IMR-90 (cell line): ENCODE results near the gene MOB4. TPM values are rescaled to one million over a fixed set of nuclear protein-coding genes. Genes with fewer than 3 reads are reported as not detected.

ENCODE experiments used
- ATAC-seq: fragments of 200-7000 bp; cut with Tn5 transposase; 2 replicates; pipeline ENCODE4 v1.9.1; 2020; ENCODE audit warnings: low read depth, mild to moderate bottlenecking, moderate library complexity
- BruUV-seq: library from RNA; stranded (reverse); fragments of 400-500 nt; replicated peaks from 2 replicates; lab custom pipeline; 2021; lab: Mats Ljungman, UMichigan
- CTCF ChIA-PET: fragments of 300-600 bp; formaldehyde crosslinking; extraction: SDS; loops from one replicate; lab custom pipeline; 2021; ENCODE audit warnings: antibody characterized with exemption; lab: Yijun Ruan, JAX
- POLR2A ChIA-PET: fragments of 300-600 bp; sonication (Branson Sonifier 250); formaldehyde crosslinking; loops from one replicate; lab custom pipeline; 2022; ENCODE audit warnings: antibody characterized with exemption; ENCODE audit not compliant: unreplicated experiment; lab: Charles Lee
- DNase-seq: peaks from one replicate; pipeline ENCODE4 v3.0.0; 2013
- H2AFZ ChIP-seq: replicated peaks from 2 replicates; pipeline ENCODE3; 2013; ENCODE audit warnings: low read length, mild to moderate bottlenecking; ENCODE audit not compliant: poor library complexity
- H2AK5ac ChIP-seq: 2 replicates; pipeline ENCODE4 v1.6.1; 2013; ENCODE audit warnings: low read depth, low read length, inconsistent platforms
- H2AK9ac ChIP-seq: replicated peaks from 2 replicates; pipeline ENCODE3; 2013; ENCODE audit warnings: mild to moderate bottlenecking, low read depth, low read length, moderate library complexity; ENCODE audit not compliant: poor library complexity
- H2BK120ac ChIP-seq: 2 replicates; pipeline ENCODE4 v1.6.1; 2013; ENCODE audit warnings: low read depth, low read length, inconsistent platforms
- H2BK15ac ChIP-seq: 3 replicates; pipeline ENCODE4 v1.6.1; 2013; ENCODE audit warnings: low read depth, low read length, inconsistent platforms
- H2BK20ac ChIP-seq: 2 replicates; pipeline ENCODE4 v1.6.1; 2013; ENCODE audit warnings: low read depth, mild to moderate bottlenecking, inconsistent platforms, low read length, moderate library complexity
- H2BK5ac ChIP-seq: 2 replicates; pipeline ENCODE4 v1.6.1; 2013; ENCODE audit warnings: mild to moderate bottlenecking, low read depth, low read length, inconsistent platforms; ENCODE audit not compliant: poor library complexity, severe bottlenecking
- H3K14ac ChIP-seq: replicated peaks from 2 replicates; pipeline ENCODE4 v1.6.1; 2013; ENCODE audit warnings: low read depth, low read length, inconsistent platforms
- H3K18ac ChIP-seq: 2 replicates; pipeline ENCODE4 v1.6.1; 2013; ENCODE audit warnings: low read depth, low read length, control low read depth
- H3K23ac ChIP-seq: 2 replicates; pipeline ENCODE4 v1.6.1; 2013; ENCODE audit warnings: low read depth, low read length, inconsistent platforms
- H3K27ac ChIP-seq: 2 replicates; pipeline ENCODE4 v1.5.1; 2013; ENCODE audit warnings: mild to moderate bottlenecking, control low read depth, low read length; ENCODE audit not compliant: insufficient read depth
- H3K27me3 ChIP-seq: 2 replicates; pipeline ENCODE4 v1.6.1; 2013; ENCODE audit warnings: low read length; ENCODE audit not compliant: control insufficient read depth, insufficient read depth
- H3K36me3 ChIP-seq: 2 replicates; pipeline ENCODE4 v1.6.1; 2013; ENCODE audit warnings: low read length, mixed read lengths; ENCODE audit not compliant: control insufficient read depth, insufficient read depth
- H3K4ac ChIP-seq: 2 replicates; pipeline ENCODE4 v1.6.1; 2013; ENCODE audit warnings: low read depth, low read length, inconsistent platforms
- H3K4me1 ChIP-seq: 2 replicates; pipeline ENCODE4 v1.6.1; 2013; ENCODE audit warnings: low read length, mixed read lengths; ENCODE audit not compliant: control insufficient read depth, insufficient read depth
- H3K4me2 ChIP-seq: 2 replicates; pipeline ENCODE4 v1.6.1; 2013; ENCODE audit warnings: low read depth, mild to moderate bottlenecking, control low read depth, low read length, moderate library complexity
- H3K4me3 ChIP-seq: 2 replicates; pipeline ENCODE4 v1.5.1; 2013; ENCODE audit warnings: low read depth, mild to moderate bottlenecking, control low read depth, low read length, moderate library complexity; ENCODE audit not compliant: insufficient read depth
- H3K56ac ChIP-seq: 2 replicates; pipeline ENCODE4 v1.6.1; 2013; ENCODE audit warnings: low read length, inconsistent platforms; ENCODE audit not compliant: insufficient read depth; ENCODE audit errors: extremely low read depth
- H3K79me1 ChIP-seq, 2 experiments: 2 replicates each; pipeline ENCODE4 v1.6.1; 2013; ENCODE audit warnings: low read length in 2 of 2, inconsistent platforms in 1 of 2, low read depth in 1 of 2
- H3K9ac ChIP-seq: 2 replicates; pipeline ENCODE4 v1.6.1; 2013; ENCODE audit warnings: low read depth, low read length, control low read depth
- H3K9me1 ChIP-seq: 2 replicates; pipeline ENCODE4 v1.6.1; 2013; ENCODE audit warnings: low read length, inconsistent platforms; ENCODE audit not compliant: insufficient read depth
- H3K9me3 ChIP-seq: 2 replicates; pipeline ENCODE4 v1.6.1; 2013; ENCODE audit warnings: low read length; ENCODE audit not compliant: control insufficient read depth, insufficient read depth
- H4K20me1 ChIP-seq: 2 replicates; pipeline ENCODE4 v1.6.1; 2013; ENCODE audit warnings: low read length, inconsistent platforms; ENCODE audit not compliant: insufficient read depth
- H4K5ac ChIP-seq: 2 replicates; pipeline ENCODE4 v1.6.1; 2013; ENCODE audit warnings: mild to moderate bottlenecking, low read depth, low read length, control low read depth
- H4K8ac ChIP-seq, 2 experiments: 2 replicates each; pipeline ENCODE4 v1.6.1; 2013; ENCODE audit warnings: low read depth in 2 of 2, low read length in 2 of 2, control low read depth in 1 of 2, inconsistent platforms in 1 of 2
- H4K91ac ChIP-seq: 2 replicates; pipeline ENCODE4 v1.6.1; 2013; ENCODE audit warnings: low read depth, low read length, inconsistent platforms; ENCODE audit not compliant: insufficient read depth
- BHLHE40 ChIP-seq: fragments of 150-350 bp; IDR thresholded peaks from 2 replicates; pipeline ENCODE4 v1.6.1; 2016; ENCODE audit warnings: mild to moderate bottlenecking, low read depth, low read length
- CHD1 ChIP-seq: IDR thresholded peaks from 2 replicates; pipeline ENCODE4 v1.6.1; 2012; ENCODE audit warnings: low read depth, low read length, improper control_type of control experiment
- FOS ChIP-seq: fragments of 150-350 bp; IDR thresholded peaks from 2 replicates; pipeline ENCODE4 v1.6.1; 2016; ENCODE audit warnings: low read depth, low read length
- RAD21 ChIP-seq: IDR thresholded peaks from 2 replicates; pipeline ENCODE4 v1.6.1; 2012; ENCODE audit warnings: low read length, improper control_type of control experiment
- RCOR1 ChIP-seq: IDR thresholded peaks from 2 replicates; pipeline ENCODE4 v1.6.1; 2012; ENCODE audit warnings: mild to moderate bottlenecking, low read length, improper control_type of control experiment; ENCODE audit not compliant: insufficient replicate concordance
- RFX5 ChIP-seq: IDR thresholded peaks from 2 replicates; pipeline ENCODE4 v1.8.0; 2012; ENCODE audit warnings: low read depth, mild to moderate bottlenecking, low read length, moderate library complexity
- WGBS, 2 experiments: methylation state at CpG; one replicate each; pipeline versions ENCODE4 v1.1.5 to v1.1.7; 2013; ENCODE audit warnings: missing lambda C conversion rate in 2 of 2; ENCODE audit not compliant: insufficient read length in 1 of 2; ENCODE audit errors: extremely low coverage in 2 of 2; 5-methylcytosine and 5-hydroxymethylcytosine counted together
- dilution Hi-C: fragments of 300-500 bp; cut with HindIII; formaldehyde crosslinking; loops from one replicate; pipeline ENCODE4 v1.14.3; 2018; ENCODE audit warnings: low sequenced_read_pairs; ENCODE audit not compliant: unreplicated experiment
- in situ Hi-C: fragments of 300-500 bp; cut with MboI; formaldehyde crosslinking; loops from 3 replicates; pipeline ENCODE4 v1.14.3; 2019; ENCODE audit warnings: low sequenced_read_pairs, inconsistent platforms, mixed read lengths
- intact Hi-C: fragments of 100-400 bp; cut with micrococcal nuclease; formaldehyde crosslinking; loops from 2 replicates; pipeline ENCODE4 v1.10.0; 2022
- polyA plus RNA-seq, 3 experiments: library from polyadenylated mRNA; depleted of rRNA; stranded (reverse); fragments of >200 nt; gene quantifications; 2 replicates each; pipeline ENCODE4 v1.2.3, GENCODE V29; 2012; ENCODE audit warnings: low replicate concordance in 1 of 3
- total RNA-seq: library from RNA; depleted of rRNA; stranded (reverse); fragments of >200 nt; gene quantifications from 2 replicates; pipeline ENCODE4 v1.2.3, GENCODE V29; 2012

MOB4 gene
- total and polyA plus RNA-seq, 2 of the 4 experiments (the other 2 are of a cell fraction) = 34.8 to 36.0 TPM

DNA sequence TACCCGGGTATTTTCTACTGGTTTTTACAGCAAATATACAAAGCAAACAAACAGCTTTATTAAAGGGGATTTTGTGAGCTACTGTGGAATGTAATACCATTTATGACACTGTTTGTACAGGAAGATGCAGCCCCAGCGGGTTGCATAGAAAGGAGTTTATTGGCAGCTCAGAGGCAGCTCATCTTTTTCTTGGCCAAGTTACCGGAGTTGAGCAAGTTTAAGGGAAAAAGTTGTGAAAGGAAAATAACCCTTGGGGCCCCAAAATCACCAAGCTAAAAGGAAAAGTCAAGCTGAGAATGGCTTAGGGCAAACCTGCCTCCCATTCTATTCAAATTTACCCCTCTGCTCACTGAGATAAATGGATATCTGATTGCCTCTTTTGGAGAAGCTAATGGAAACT, 60.8 kb downstream of the MOB4 start:
- no peak overlapping the region for H2AFZ ChIP-seq
- H2AK5ac ChIP-seq = no peak overlapping the region
- H2BK120ac ChIP-seq = no peak overlapping the region
- ChIA-PET CTCF (no interaction called here), POLR2A (no interaction called here)
- H2BK5ac ChIP-seq = no peak overlapping the region
- H3K4me1 ChIP-seq = peaks cover 7% of the 10 kb centered on the region; the same call in 1 of the 2 replicates
- H3K9me1 ChIP-seq = peaks cover 7% of the 10 kb centered on the region; the same call in 1 of the 2 replicates
- DNase-seq (peak; percentile 40), ATAC-seq (peak; percentile 55)
- intact Hi-C loops = no loop called here
- H4K20me1 ChIP-seq = no peaks in the 10 kb centered on the region
- no peak overlapping the region for H4K8ac ChIP-seq
- WGBS, 2 experiments = 42% methylated on average over 2 of the region's 3 CpGs; no CpG with 5 or more reads in 1 of the 2 experiments
- no peak overlapping the region for H3K4me3 ChIP-seq
- peaks cover 4% of the 10 kb centered on the region for H3K9me3 ChIP-seq
- H3K9ac ChIP-seq = no peak overlapping the region
- no peak overlapping the region for H2AK9ac ChIP-seq
- no peak overlapping the region for H3K4ac ChIP-seq
- H3K27me3 ChIP-seq = no peaks in the 10 kb centered on the region
- no peak overlapping the region for H2BK15ac ChIP-seq
- no peak overlapping the region for H3K4me2 ChIP-seq
- dilution Hi-C loops = no loop called here
- BruUV-seq = no TSS peak
- no peak overlapping the region for H3K27ac ChIP-seq
- H3K79me1 ChIP-seq = no peaks in the 10 kb centered on the region
- H3K18ac ChIP-seq = no peak overlapping the region
- no peak overlapping the region for H4K5ac ChIP-seq
- no peak overlapping the region for H3K14ac ChIP-seq
- TF ChIP-seq FOS = no peak
- no peak for TF ChIP-seq BHLHE40
- no peak for TF ChIP-seq CHD1
- no peak for TF ChIP-seq RCOR1
- TF ChIP-seq RAD21 = no peak
- no peak for TF ChIP-seq RFX5
- no peak overlapping the region for H3K23ac ChIP-seq
- no peak overlapping the region for H4K91ac ChIP-seq
- H2BK20ac ChIP-seq = no peak overlapping the region
- in situ Hi-C loops = no loop called here
- H3K56ac ChIP-seq = no peak overlapping the region
- H3K36me3 ChIP-seq = peaks cover 4% of the 10 kb centered on the region; the same call in 1 of the 2 replicates
